GM12878 (cell line): ENCODE results near the gene FURIN. TPM values are rescaled to one million over a fixed set of nuclear protein-coding genes. Genes with fewer than 3 reads are reported as not detected.

Experiments
- ATAC-seq: fragments of 200-7000 bp; cut with Tn5 transposase; 3 replicates; pipeline ENCODE4 v1.9.1; 2020; ENCODE audit warnings: mild to moderate bottlenecking, moderate library complexity
- BruUV-seq: library from RNA; stranded (reverse); fragments of 400-500 nt; replicated peaks from 2 replicates; lab custom pipeline; 2021; lab: Mats Ljungman, UMichigan
- CTCF ChIA-PET: fragments of 300-600 bp; sonication (Branson Sonifier 250); formaldehyde crosslinking; extraction: SDS; loops from one replicate; lab custom pipeline; 2021; ENCODE audit warnings: inconsistent platforms; lab: Yijun Ruan, JAX
- POLR2A ChIA-PET: fragments of 350-600 bp; formaldehyde crosslinking; extraction: SDS; loops from one replicate; lab custom pipeline; 2021; ENCODE audit warnings: inconsistent platforms; lab: Charles Lee
- RAD21 ChIA-PET: fragments of 300-600 bp; sonication (Branson Sonifier 250); formaldehyde crosslinking; loops from one replicate; lab custom pipeline; 2023; ENCODE audit warnings: antibody characterized with exemption; ENCODE audit not compliant: unreplicated experiment; lab: Charles Lee
- SMC1A ChIA-PET: fragments of 300-600 bp; sonication (Branson Sonifier 250); formaldehyde crosslinking; loops from one replicate; lab custom pipeline; 2023; ENCODE audit not compliant: unreplicated experiment, uncharacterized antibody; lab: Charles Lee
- DNase-seq: peaks from one replicate; pipeline ENCODE4 v3.0.0-alpha.2; 2011; ENCODE audit warnings: low read depth, low spot score
- FAIRE-seq: peaks from 3 replicates; lab custom pipeline; 2011; peaks lifted over from hg19 to GRCh38; lab: Jason Lieb, UNC
- H2AFZ ChIP-seq: 2 replicates; pipeline ENCODE4 v1.6.0; 2011; ENCODE audit warnings: low read depth, low read length, control low read depth; ENCODE audit not compliant: control insufficient read depth
- H3K27ac ChIP-seq: 2 replicates; pipeline ENCODE4 v1.5.1; 2011; ENCODE audit warnings: control low read depth; ENCODE audit not compliant: control insufficient read depth, insufficient read depth
- H3K27me3 ChIP-seq, 2 experiments: replicated peaks in 1 of 2; 2 replicates each; pipeline versions ENCODE4 v1.6.0 to v1.6.1; 2011; ENCODE audit warnings: low read length in 1 of 2; ENCODE audit not compliant: control insufficient read depth in 2 of 2, insufficient read depth in 2 of 2
- H3K36me3 ChIP-seq, 2 experiments: 2 replicates each; pipeline ENCODE4 v1.5.1; 2011; ENCODE audit warnings: low read length in 1 of 2; ENCODE audit not compliant: control insufficient read depth in 2 of 2, insufficient read depth in 2 of 2
- H3K4me1 ChIP-seq: 2 replicates; pipeline ENCODE4 v1.6.1; 2011; ENCODE audit warnings: mild to moderate bottlenecking, low read length, moderate library complexity, mixed read lengths; ENCODE audit not compliant: control insufficient read depth, insufficient read depth
- H3K4me2 ChIP-seq: 2 replicates; pipeline ENCODE4 v1.6.0; 2011; ENCODE audit warnings: control low read depth; ENCODE audit not compliant: control insufficient read depth, insufficient read depth
- H3K4me3 ChIP-seq: fragments of 200-600 bp; sonication (generic); 2 replicates; pipeline ENCODE4 v1.5.1; 2016
- H3K79me2 ChIP-seq: 2 replicates; pipeline ENCODE4 v1.6.0; 2011; ENCODE audit warnings: low read length; ENCODE audit not compliant: control insufficient read depth, insufficient read depth
- H3K9ac ChIP-seq: 2 replicates; pipeline ENCODE4 v1.8.0; 2011; ENCODE audit warnings: low read length, control low read depth, mixed read lengths; ENCODE audit not compliant: control insufficient read depth, insufficient read depth
- H3K9me3 ChIP-seq: replicated peaks from 3 replicates; pipeline ENCODE4 v1.5.1; 2011; ENCODE audit warnings: mild to moderate bottlenecking, low read length; ENCODE audit not compliant: control insufficient read depth, insufficient read depth
- H4K20me1 ChIP-seq: 2 replicates; pipeline ENCODE4 v1.6.0; 2011; ENCODE audit not compliant: control insufficient read depth, insufficient read depth
- CHD1 ChIP-seq: IDR thresholded peaks from 2 replicates; pipeline ENCODE4 v1.6.1; 2012; ENCODE audit warnings: low read depth, low read length, improper control_type of control experiment
- CTCF ChIP-seq, 3 experiments: IDR thresholded peaks in 2 of 3; conservative IDR thresholded peaks in 1 of 3; 2 replicates each; pipeline ENCODE4 v1.5.1; 2011; ENCODE audit warnings: low read depth in 3 of 3, low read length in 3 of 3, mild to moderate bottlenecking in 3 of 3, control low read depth in 2 of 3, moderate library complexity in 2 of 3, inconsistent platforms in 1 of 3, mixed read lengths in 1 of 3; ENCODE audit not compliant: control insufficient read depth in 2 of 3, insufficient read depth in 1 of 3; ENCODE audit errors: extremely low read depth in 1 of 3
- EP300 ChIP-seq, 2 experiments: fragments of 150-350 bp in 1 of 2; IDR thresholded peaks; 2 replicates each; pipeline ENCODE4 v1.6.1; 2011 to 2012; ENCODE audit warnings: low read depth in 2 of 2, low read length in 2 of 2, borderline replicate concordance in 1 of 2, improper control_type of control experiment in 1 of 2, inconsistent platforms in 1 of 2; ENCODE audit not compliant: control insufficient read depth in 1 of 2
- KLF5 ChIP-seq: fragments of 450-650 bp; IDR thresholded peaks from 2 replicates; pipeline ENCODE4 v1.6.1; 2014; ENCODE audit warnings: mild to moderate bottlenecking; ENCODE audit not compliant: partially characterized antibody
- TCF12 ChIP-seq: IDR thresholded peaks from 2 replicates; pipeline ENCODE4 v1.6.1; 2011; ENCODE audit warnings: low read depth, mild to moderate bottlenecking, low read length
- ZZZ3 ChIP-seq: IDR thresholded peaks from 2 replicates; pipeline ENCODE4 v1.6.1; 2011; ENCODE audit warnings: low read depth; ENCODE audit not compliant: control insufficient read depth, insufficient read length
- WGBS: methylation state at CpG from one replicate; pipeline ENCODE4 v1.1.6; 2016; ENCODE audit warnings: low lambda C conversion rate; ENCODE audit not compliant: insufficient replicate concordance, insufficient coverage; ENCODE audit errors: missing lambda C conversion rate; 5-methylcytosine and 5-hydroxymethylcytosine counted together
- in situ Hi-C: fragments of 300-500 bp; cut with MboI; formaldehyde crosslinking; loops from 9 replicates; pipeline ENCODE4 v1.14.3; 2018; ENCODE audit warnings: mixed read lengths
- intact Hi-C: fragments of 100-400 bp; cut with micrococcal nuclease; formaldehyde crosslinking; loops from one replicate; pipeline ENCODE4 v1.14.2; 2022; ENCODE audit not compliant: unreplicated experiment
- polyA plus RNA-seq, 11 experiments: library from polyadenylated mRNA; depleted of rRNA in 4 of 11; unstranded in 6 of 11; stranded (reverse) in 5 of 11; fragments of >200 nt; fragmentation: Nextera tagmentation in 4 of 11; fragmentation: Illumina TruSeq in 1 of 11; extraction: Ambion mirVana in 4 of 11; extraction: Trizol in 1 of 11; gene quantifications; 1 replicate in 1 of 11; 2 replicates in 10 of 11; pipeline versions ENCODE4 v1.2.1 to v1.2.3, GENCODE V29; 2011 to 2016; ENCODE audit warnings: inconsistent platforms in 2 of 11, missing spikeins in 2 of 11, low read depth in 1 of 11
- total RNA-seq, 4 experiments: library from RNA; depleted of rRNA in 3 of 4; stranded (reverse); fragments of >200 nt in 3 of 4; fragmentation: Illumina TruSeq in 1 of 4; extraction: Trizol in 1 of 4; gene quantifications; 2 replicates each; pipeline versions ENCODE4 v1.2.1 to v1.2.3, GENCODE V29; 2013 to 2021

Gene FURIN
- total and polyA plus RNA-seq, 10 of the 15 experiments (the other 5 are each of a cell fraction or from before 2014, with no cell fraction given) = 0.47 to 39.9 (median 8.0) TPM

- TF ChIP-seq CTCF (IDR thresholded peaks at IDR 0.05 in 2 of 3, conservative IDR thresholded peaks at IDR 0.05 in 1 of 3; ENCODE audit: control insufficient read depth in 2 of 3, extremely low read depth in 1 of 3, insufficient read depth in 1 of 3, low read depth in 3 of 3, low read length in 3 of 3) (no peak), CHD1 (0 out of 2 replicates have a peak, but pooled peaks have one; percentile 48)
Observed at GRCh38 chr15:90872486-90873184, 4.2 kb downstream of the FURIN start (continued).

GRCh38 chr15:90873488-90873997, 5.2 kb downstream of the FURIN start:
- Histone ChIP-seq H3K36me3 (peaks cover 16 to 20% of the 10 kb centered on the region in 2 experiments; a peak in 3 of 4 replicates), H2AFZ (no peak overlapping the region), H3K9me3 (no peaks in the 10 kb centered on the region), H3K4me2 (peak overlapping the region; percentile 98; the same call in 1 of the 2 replicates), H4K20me1 (peaks cover 4% of the 10 kb centered on the region; the same call in 1 of the 2 replicates), H3K4me1 (peaks cover 28% of the 10 kb centered on the region), H3K9ac (no peak overlapping the region), H3K27me3 (no peaks in the 10 kb centered on the region), H3K27ac (peak overlapping the region; percentile 39; the same call in 1 of the 2 replicates), H3K4me3 (peak overlapping the region; percentile 80), H3K79me2 (peaks cover 29% of the 10 kb centered on the region)
- DNase-seq (no peak), FAIRE-seq (no peak), ATAC-seq (no peak)
- intact Hi-C loops (loop anchor here (5.0 kb wide), 3 partner anchors 41 to 156 kb away; partner anchors contain the start of gene BLM), in situ Hi-C loops (no loop called here)
- CTCF ChIA-PET = interaction anchor here (0.6 to 2.2 kb wide), 9 partner anchors 13 to 652 kb away, joined by 3 to 16 read pairs (median 3); no protein-coding TSS in a partner anchor
- POLR2A ChIA-PET = interaction anchor here (1.0 to 1.9 kb wide), 3 partner anchors 34 to 156 kb away, joined by 3 to 4 read pairs (median 4); partner anchors contain the start of genes BLM and HDDC3
- TF ChIP-seq CTCF (IDR thresholded peaks at IDR 0.05 in 2 of 3, conservative IDR thresholded peaks at IDR 0.05 in 1 of 3; ENCODE audit: control insufficient read depth in 2 of 3, extremely low read depth in 1 of 3, insufficient read depth in 1 of 3, low read depth in 3 of 3, low read length in 3 of 3) (no peak), ZZZ3 (no peak), EP300 (IDR thresholded peaks at IDR 0.05; ENCODE audit: borderline replicate concordance in 1 of 2, control insufficient read depth in 1 of 2, low read depth in 2 of 2, low read length in 2 of 2) (no peak), TCF12 (peak; percentile 13; the same call in 1 of the 2 replicates), KLF5 (no peak)
- RAD21 ChIA-PET = interaction anchor here (1.1 to 1.7 kb wide), 8 partner anchors 13 to 216 kb away, joined by 3 to 8 read pairs (median 4); partner anchors contain the start of gene HDDC3
- SMC1A ChIA-PET = interaction anchor here (1.1 to 2.0 kb wide), 2 partner anchors 12 to 35 kb away, joined by 3 to 8 read pairs; no protein-coding TSS in a partner anchor
- 68% methylated on average over 6 of the region's 6 CpGs for WGBS
- BruUV-seq = no TSS peak
